GM21423 (cell line): ENCODE measurements around the gene BCL2L1.
A peak's percentile ranks its signal among the peaks of the same experiment; 100 is the strongest.
"Not testable (repeated sequence)": the region's sequence is repeated elsewhere in the genome, so short reads cannot be mapped to it uniquely, and the experiment has no call there.

Source experiments
- ATAC-seq: cut with Tn5 transposase; IDR thresholded peaks from one replicate; pipeline ENCODE4 v1.9.1; 2021; ENCODE audit warnings: mild to moderate bottlenecking, moderate library complexity; ENCODE audit not compliant: unreplicated experiment

The BCL2L1 gene

GRCh38 chr20:31661625-31662371 lies 60.9 kb downstream of the BCL2L1 start:
- ATAC-seq: peak; percentile 72

- ATAC-seq: no peak
Measured at GRCh38 chr20:31654534-31654933, 68.1 kb downstream of the BCL2L1 start.

- no peak for ATAC-seq
Measured at GRCh38 chr20:31653561-31653960, 69.1 kb downstream of the BCL2L1 start.

- ATAC-seq: no peak
Measured at GRCh38 chr20:31652917-31653396, 69.7 kb downstream of the BCL2L1 start.

- ATAC-seq: not testable (repeated sequence)
Measured at GRCh38 chr20:31648104-31648503, 74.6 kb downstream of the BCL2L1 start.

- ATAC-seq: no peak
Measured at GRCh38 chr20:31644701-31645100, 78.0 kb downstream of the BCL2L1 start.

GRCh38 chr20:31643522-31643921 lies 79.1 kb downstream of the BCL2L1 start:
- ATAC-seq: no peak

GRCh38 chr20:31642837-31643236 lies 79.8 kb downstream of the BCL2L1 start:
- no peak for ATAC-seq

GRCh38 chr20:31641391-31641790 lies 81.3 kb downstream of the BCL2L1 start:
- no peak for ATAC-seq

GRCh38 chr20:31640259-31640658 lies 82.4 kb downstream of the BCL2L1 start:
- no peak for ATAC-seq

GRCh38 chr20:31638816-31639215 lies 83.9 kb downstream of the BCL2L1 start:
- ATAC-seq: no peak

GRCh38 chr20:31638317-31638716 lies 84.4 kb downstream of the BCL2L1 start:
- no peak for ATAC-seq

GRCh38 chr20:31637660-31638059 lies 85.0 kb downstream of the BCL2L1 start, which contains the start of gene COX4I2:
Gene COX4I2, plus strand, starts transcription at chr20:31637912. Its CDS starts 1,106 bp downstream, at chr20:31639018.
- no peak for ATAC-seq

GRCh38 chr20:31633339-31633914 lies 89.2 kb downstream of the BCL2L1 start:
- no peak for ATAC-seq

GRCh38 chr20:31632548-31633338 lies 89.9 kb downstream of the BCL2L1 start:
- ATAC-seq: no peak

GRCh38 chr20:31630187-31630790 lies 92.4 kb downstream of the BCL2L1 start:
- no peak for ATAC-seq

- ATAC-seq: not testable (repeated sequence)
Measured at GRCh38 chr20:31628057-31628456, 94.6 kb downstream of the BCL2L1 start.

GRCh38 chr20:31626534-31626933 lies 96.1 kb downstream of the BCL2L1 start:
- ATAC-seq: not testable (repeated sequence)

GRCh38 chr20:31623123-31623505 lies 99.6 kb downstream of the BCL2L1 start:
- not testable (repeated sequence) for ATAC-seq

GRCh38 chr20:31620246-31620645 lies 102.4 kb downstream of the BCL2L1 start:
- no peak for ATAC-seq

GRCh38 chr20:31617432-31618104 lies 105.1 kb downstream of the BCL2L1 start:
- no peak for ATAC-seq
